NCI-H69 (cell line): Measurements from ENCODE around the gene MRPS34.

Experiments used
- DNase-seq: peaks from one replicate; lab custom pipeline; 2025; lab: John Stamatoyannopoulos, UW

The MRPS34 gene

DNA sequence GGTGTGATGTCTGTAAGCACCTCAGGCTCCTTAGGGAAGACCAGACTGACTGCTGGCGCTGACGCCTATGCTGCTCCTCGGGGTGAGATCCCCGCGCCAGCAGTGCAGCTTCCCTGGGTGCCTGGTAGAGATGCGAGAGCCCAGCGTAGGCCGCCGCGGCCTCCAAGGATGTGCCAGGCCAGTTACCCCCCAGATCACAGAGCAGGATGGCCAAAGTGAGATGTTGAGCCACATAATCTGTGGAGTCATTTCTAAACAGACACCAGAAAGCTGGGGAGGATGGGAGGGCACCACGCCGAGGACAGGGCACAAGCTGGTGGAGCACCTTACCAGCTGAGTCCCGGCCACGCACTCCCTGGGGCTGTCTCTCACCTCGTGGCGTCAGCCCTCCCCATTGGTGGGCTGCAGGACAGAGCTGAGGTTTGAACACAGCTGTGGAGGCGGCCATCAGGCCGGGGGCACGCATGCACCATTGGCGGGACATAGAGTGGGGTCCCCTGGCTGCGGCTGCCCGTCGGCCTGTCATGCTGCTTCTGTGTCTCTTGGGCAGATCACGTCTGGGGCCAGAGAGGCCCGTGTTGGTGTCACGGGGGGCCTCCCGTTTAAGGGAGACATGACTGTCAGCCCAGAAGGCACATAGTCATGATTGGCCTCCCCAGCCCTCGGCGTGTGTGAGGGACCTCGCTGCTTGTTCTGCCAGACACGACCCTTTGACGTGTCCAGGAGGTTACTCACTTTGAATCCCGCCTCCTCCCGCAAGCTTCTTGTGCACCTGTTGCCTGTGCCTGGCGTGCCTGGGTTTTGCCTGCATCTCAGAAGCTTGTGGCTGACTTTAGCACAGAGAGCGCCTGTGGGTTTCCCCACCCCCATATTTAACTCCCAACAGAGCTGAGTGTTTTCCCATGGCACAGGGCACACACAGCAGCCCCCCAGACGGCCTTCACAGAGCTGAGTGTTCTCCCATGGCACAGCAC, 45.0 kb downstream of the MRPS34 start:
- DNase-seq = no peak

DNA sequence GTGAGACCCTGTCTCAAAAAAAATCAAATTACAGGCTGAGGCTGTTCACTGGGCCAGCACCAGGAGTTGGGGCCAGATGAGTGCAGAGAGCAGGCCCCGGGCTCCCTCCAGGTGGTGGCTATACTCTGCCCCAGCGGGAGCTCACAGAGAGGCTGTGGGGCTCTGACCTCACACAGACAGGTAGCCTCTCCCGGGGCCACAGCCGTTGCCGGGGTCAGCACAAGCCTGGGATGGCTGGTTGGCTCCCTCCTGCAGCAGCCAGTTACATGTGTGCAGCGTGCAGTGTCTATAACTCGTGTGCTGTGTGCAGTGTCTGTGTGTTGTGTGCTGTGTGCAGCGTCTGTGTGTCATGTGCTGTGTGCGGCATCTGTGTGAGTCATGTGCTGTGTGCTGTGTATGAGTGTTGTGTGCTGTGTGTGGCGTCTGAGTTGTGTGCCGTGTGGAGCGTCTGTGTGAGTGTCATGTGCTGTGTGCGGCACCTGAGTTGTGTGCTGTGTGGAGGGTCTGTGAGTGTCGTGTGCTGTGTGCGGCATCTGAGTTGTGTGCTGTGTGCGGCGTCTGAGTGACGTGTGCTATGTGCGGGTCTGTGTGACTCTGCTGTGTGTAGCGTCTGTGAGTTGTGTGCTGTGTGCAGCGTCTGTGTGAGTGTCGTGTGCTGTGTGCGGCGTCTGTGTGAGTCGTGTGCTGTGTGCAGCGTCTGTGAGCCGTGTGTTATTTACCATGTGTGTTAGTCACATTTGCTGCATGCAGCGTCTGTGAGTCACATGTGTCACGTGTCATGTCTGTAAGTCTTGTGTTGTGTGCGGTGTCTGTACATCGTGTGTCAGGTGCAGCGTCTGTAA, 46.1 kb downstream of the MRPS34 start:
- DNase-seq = no peak

DNA sequence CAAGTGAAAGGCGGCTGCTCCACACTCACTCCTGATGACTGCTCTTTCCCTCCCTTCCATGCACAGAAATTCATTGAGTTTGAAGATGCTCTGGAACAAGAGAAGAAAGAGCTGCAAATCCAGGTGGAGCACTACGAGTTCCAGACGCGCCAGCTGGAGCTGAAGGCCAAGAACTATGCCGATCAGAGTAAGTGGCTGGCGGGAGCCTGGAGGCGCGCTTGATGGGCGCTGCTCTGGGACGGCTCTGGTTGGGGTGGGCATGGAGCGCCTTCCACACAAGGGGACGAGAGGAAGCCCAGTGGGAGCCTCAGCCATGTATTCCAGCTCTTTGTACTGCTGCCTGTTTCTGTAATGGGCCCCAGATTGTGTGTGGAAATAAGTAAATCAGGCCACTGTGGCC, 48.4 kb downstream of the MRPS34 start:
- DNase-seq = no peak

DNA sequence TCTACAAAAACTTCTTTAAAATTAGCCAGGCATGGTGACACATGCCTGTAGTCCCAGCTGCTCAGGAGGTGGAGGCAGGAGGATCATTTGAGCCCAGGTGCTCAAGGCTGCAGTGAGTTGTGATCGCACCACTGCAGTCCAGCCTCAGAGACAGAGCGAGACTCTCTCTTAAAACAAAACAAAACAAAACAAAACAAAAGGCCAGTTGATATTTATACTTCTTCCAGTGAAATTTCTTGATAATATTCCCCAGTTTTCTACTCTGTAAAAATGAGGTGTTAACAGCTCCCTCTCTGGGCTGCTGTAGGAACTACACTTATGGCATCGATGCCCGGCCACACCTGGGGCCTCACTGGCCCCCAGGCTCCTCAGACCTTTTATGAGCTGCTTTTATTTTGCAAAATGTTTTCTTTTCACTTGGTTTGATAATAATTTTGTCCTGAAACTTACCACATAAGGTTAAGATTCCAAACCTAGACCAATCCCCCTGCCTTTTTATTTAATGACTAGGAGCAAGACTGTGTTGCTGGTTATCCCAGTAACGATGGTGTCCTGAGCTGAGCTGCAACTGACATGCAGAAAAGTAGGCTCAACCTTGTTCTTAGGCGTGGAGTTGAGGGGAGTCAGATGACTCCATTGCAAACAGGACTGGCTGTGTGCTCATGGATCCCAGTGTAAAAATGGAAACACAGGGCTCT, 49.3 kb downstream of the MRPS34 start:
- peak; percentile 51 for DNase-seq
